Liver (tissue), 9 donors: Measurements from ENCODE around the gene NUAK1. TPM values are rescaled to one million over a fixed set of nuclear protein-coding genes. Genes with fewer than 3 reads are reported as not detected.

Experiments
- DNase-seq: peaks from one replicate; pipeline ENCODE4 v3.0.0-alpha.2; 2017; ENCODE audit warnings: low spot score
- H3K27ac ChIP-seq, 2 donors: one replicate each; pipeline ENCODE4 v1.7.0; 2013; ENCODE audit warnings: inconsistent platforms in 2 of 2, low read length in 2 of 2, control low read depth in 1 of 2, low read depth in 1 of 2, mild to moderate bottlenecking in 1 of 2
- H3K27me3 ChIP-seq, 4 donors: one replicate each; pipeline versions ENCODE4 v1.6.1 to v1.7.0; 2013; ENCODE audit warnings: low read length in 3 of 4, inconsistent platforms in 1 of 4, mild to moderate bottlenecking in 1 of 4, moderate library complexity in 1 of 4; ENCODE audit not compliant: control insufficient read depth in 4 of 4, insufficient read depth in 4 of 4
- H3K36me3 ChIP-seq, 4 donors: one replicate each; pipeline versions ENCODE4 v1.6.1 to v1.7.0; 2013; ENCODE audit warnings: low read length in 3 of 4, mild to moderate bottlenecking in 3 of 4, low read depth in 1 of 4, moderate library complexity in 1 of 4; ENCODE audit not compliant: control insufficient read depth in 4 of 4, insufficient read depth in 3 of 4
- H3K4me1 ChIP-seq, 4 donors: one replicate each; pipeline versions ENCODE4 v1.6.1 to v1.7.0; 2013; ENCODE audit warnings: low read length in 3 of 4, mild to moderate bottlenecking in 3 of 4, moderate library complexity in 1 of 4; ENCODE audit not compliant: control insufficient read depth in 4 of 4, insufficient read depth in 4 of 4
- H3K4me3 ChIP-seq, 3 donors: one replicate each; pipeline versions ENCODE4 v1.6.1 to v1.7.0; 2013; ENCODE audit warnings: low read length in 3 of 3, control low read depth in 1 of 3, low read depth in 1 of 3, mild to moderate bottlenecking in 1 of 3
- H3K9ac ChIP-seq, 2 donors: one replicate each; pipeline ENCODE4 v1.7.0; 2013; ENCODE audit warnings: low read length in 2 of 2, mild to moderate bottlenecking in 2 of 2, moderate library complexity in 2 of 2, control low read depth in 1 of 2, low read depth in 1 of 2
- H3K9me3 ChIP-seq, 4 donors: one replicate each; pipeline versions ENCODE4 v1.6.1 to v1.7.0; 2013; ENCODE audit warnings: low read length in 3 of 4; ENCODE audit not compliant: control insufficient read depth in 4 of 4
- ATF3 ChIP-seq: IDR thresholded peaks from 2 replicates; pipeline ENCODE4 v1.6.1; 2016; ENCODE audit warnings: antibody characterized with exemption
- CTCF ChIP-seq: fragments of 150-350 bp; IDR thresholded peaks from 2 replicates; pipeline ENCODE4 v1.5.1; 2017; ENCODE audit warnings: improper control_type of control experiment, low read depth, low read length; ENCODE audit not compliant: missing input control
- EGR1 ChIP-seq, 2 donors: IDR thresholded peaks; 2 replicates each; pipeline ENCODE4 v1.6.1; 2016 to 2018; ENCODE audit warnings: antibody characterized with exemption in 2 of 2, low read depth in 2 of 2
- FOXA1 ChIP-seq: IDR thresholded peaks from 2 replicates; pipeline ENCODE4 v1.6.1; 2016; ENCODE audit warnings: antibody characterized with exemption
- FOXA2 ChIP-seq: IDR thresholded peaks from 2 replicates; pipeline ENCODE4 v1.6.1; 2016; ENCODE audit warnings: antibody characterized with exemption
- GABPA ChIP-seq, 2 donors: IDR thresholded peaks in 1 of 2; conservative IDR thresholded peaks in 1 of 2; 2 replicates each; pipeline ENCODE4 v1.6.1; 2016; ENCODE audit warnings: antibody characterized with exemption in 2 of 2, mild to moderate bottlenecking in 1 of 2, moderate library complexity in 1 of 2
- HNF4A ChIP-seq, 2 donors: conservative IDR thresholded peaks; 2 replicates each; pipeline ENCODE4 v1.6.1; 2016; ENCODE audit warnings: antibody characterized with exemption in 2 of 2, mild to moderate bottlenecking in 2 of 2
- HNF4G ChIP-seq: IDR thresholded peaks from 2 replicates; pipeline ENCODE4 v1.6.1; 2016; ENCODE audit warnings: antibody characterized with exemption
- JUND ChIP-seq, 2 donors: IDR thresholded peaks; 2 replicates each; pipeline ENCODE4 v1.6.1; 2016; ENCODE audit warnings: antibody characterized with exemption in 2 of 2
- NR2F2 ChIP-seq: IDR thresholded peaks from 2 replicates; pipeline ENCODE4 v1.6.1; 2016; ENCODE audit warnings: antibody characterized with exemption
- RAD21 ChIP-seq, 2 donors: IDR thresholded peaks; 2 replicates each; pipeline ENCODE4 v1.6.1; 2016; ENCODE audit warnings: antibody characterized with exemption in 2 of 2, mild to moderate bottlenecking in 2 of 2
- REST ChIP-seq: IDR thresholded peaks from 2 replicates; pipeline ENCODE4 v1.6.1; 2016; ENCODE audit warnings: antibody characterized with exemption, mild to moderate bottlenecking
- RXRA ChIP-seq, 2 donors: IDR thresholded peaks; 2 replicates each; pipeline ENCODE4 v1.6.1; 2017 to 2018; ENCODE audit warnings: antibody characterized with exemption in 2 of 2, mild to moderate bottlenecking in 1 of 2
- SP1 ChIP-seq: IDR thresholded peaks from 2 replicates; pipeline ENCODE4 v1.6.1; 2018; ENCODE audit warnings: antibody characterized with exemption, mild to moderate bottlenecking
- TAF1 ChIP-seq: conservative IDR thresholded peaks from 2 replicates; pipeline ENCODE4 v1.6.1; 2016; ENCODE audit warnings: antibody characterized with exemption, mild to moderate bottlenecking
- YY1 ChIP-seq: IDR thresholded peaks from 2 replicates; pipeline ENCODE4 v1.6.1; 2016; ENCODE audit warnings: antibody characterized with exemption, mild to moderate bottlenecking
- WGBS: extraction: QIAGEN DNeasy Blood & Tissue Kit; methylation state at CpG from one replicate; pipeline ENCODE4 v1.1.7; 2013; 5-methylcytosine and 5-hydroxymethylcytosine counted together
- polyA plus RNA-seq, 2 donors: library from polyadenylated mRNA; stranded (reverse) in 1 of 2; unstranded in 1 of 2; fragments of 200-250 nt in 1 of 2; fragments of >200 nt in 1 of 2; fragmentation: Nextera tagmentation in 1 of 2; extraction: Ambion mirVana in 1 of 2; gene quantifications; one replicate each; pipeline versions ENCODE4 v1.2.1 to v1.2.3, GENCODE V29; 2013 to 2015
- total RNA-seq, 2 donors: library from RNA; depleted of rRNA; stranded (reverse); fragments of >200 nt; gene quantifications; one replicate each; pipeline ENCODE4 v1.2.3, GENCODE V29; 2014
- TF ChIP-seq, protein P1 (sequence below): IDR thresholded peaks from 2 replicates; pipeline ENCODE4 v1.6.1; 2016; ENCODE audit warnings: antibody characterized with exemption
- TF ChIP-seq, protein P2 (sequence below): IDR thresholded peaks from 2 replicates; pipeline ENCODE4 v1.6.1; 2016; ENCODE audit warnings: antibody characterized with exemption
- donor health status: healthy.
- donor health status: healthy.
- donor health status: healthy.
- donor health status: healthy.
- donor health status: healthy.

NUAK1 gene
- total and polyA plus RNA-seq, 4 donors: 2.5 to 9.3 (median 3.9) TPM

DNA sequence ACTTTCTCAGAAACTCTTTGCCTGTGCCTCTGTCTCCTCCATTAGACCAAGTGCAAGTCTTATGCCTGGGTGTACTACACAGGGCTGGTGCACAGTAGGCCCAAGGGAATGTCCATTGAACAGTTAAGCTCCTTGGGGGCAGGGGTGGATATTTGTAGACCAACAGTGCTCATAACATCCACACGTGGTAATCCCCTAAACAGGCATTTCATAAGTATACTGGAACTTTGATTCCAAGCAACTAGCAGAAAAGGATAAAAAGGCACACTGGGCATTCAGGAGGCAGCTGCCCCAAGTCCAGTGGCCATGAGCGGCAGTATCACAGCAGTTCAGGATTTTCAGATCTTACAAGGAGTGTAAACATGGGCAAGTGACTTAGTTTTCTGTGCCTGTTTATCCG, 16.8 kb downstream of the NUAK1 start:
- peak; percentile 77 for TF ChIP-seq FOXA1
- TF ChIP-seq, protein P1, sequence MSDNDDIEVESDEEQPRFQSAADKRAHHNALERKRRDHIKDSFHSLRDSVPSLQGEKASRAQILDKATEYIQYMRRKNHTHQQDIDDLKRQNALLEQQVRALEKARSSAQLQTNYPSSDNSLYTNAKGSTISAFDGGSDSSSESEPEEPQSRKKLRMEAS: peak; percentile 61
- no peak for TF ChIP-seq ATF3
- TF ChIP-seq, protein P2, sequence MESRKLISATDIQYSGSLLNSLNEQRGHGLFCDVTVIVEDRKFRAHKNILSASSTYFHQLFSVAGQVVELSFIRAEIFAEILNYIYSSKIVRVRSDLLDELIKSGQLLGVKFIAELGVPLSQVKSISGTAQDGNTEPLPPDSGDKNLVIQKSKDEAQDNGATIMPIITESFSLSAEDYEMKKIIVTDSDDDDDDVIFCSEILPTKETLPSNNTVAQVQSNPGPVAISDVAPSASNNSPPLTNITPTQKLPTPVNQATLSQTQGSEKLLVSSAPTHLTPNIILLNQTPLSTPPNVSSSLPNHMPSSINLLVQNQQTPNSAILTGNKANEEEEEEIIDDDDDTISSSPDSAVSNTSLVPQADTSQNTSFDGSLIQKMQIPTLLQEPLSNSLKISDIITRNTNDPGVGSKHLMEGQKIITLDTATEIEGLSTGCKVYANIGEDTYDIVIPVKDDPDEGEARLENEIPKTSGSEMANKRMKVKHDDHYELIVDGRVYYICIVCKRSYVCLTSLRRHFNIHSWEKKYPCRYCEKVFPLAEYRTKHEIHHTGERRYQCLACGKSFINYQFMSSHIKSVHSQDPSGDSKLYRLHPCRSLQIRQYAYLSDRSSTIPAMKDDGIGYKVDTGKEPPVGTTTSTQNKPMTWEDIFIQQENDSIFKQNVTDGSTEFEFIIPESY: peak; percentile 58
- TF ChIP-seq NR2F2: no peak
- peak; percentile 85 for TF ChIP-seq YY1
- TF ChIP-seq HNF4A (conservative IDR thresholded peaks at IDR 0.05): peak; percentile 22 to 94
- peak in 1 of 2 donors; percentile 85 for TF ChIP-seq JUND (IDR thresholded peaks at IDR 0.05)
- TF ChIP-seq RAD21 (IDR thresholded peaks at IDR 0.05): peak; percentile 7 to 56
- TF ChIP-seq GABPA (IDR thresholded peaks at IDR 0.05 in 1 of 2, conservative IDR thresholded peaks at IDR 0.05 in 1 of 2): no peak
- TF ChIP-seq CTCF: no peak
- TF ChIP-seq HNF4G: no peak
- no peak for TF ChIP-seq SP1
- TF ChIP-seq REST: peak; percentile 80
- TF ChIP-seq TAF1: no peak
- TF ChIP-seq FOXA2: peak; percentile 70
- TF ChIP-seq EGR1 (IDR thresholded peaks at IDR 0.05; ENCODE audit: low read depth in 2 of 2): no peak
- peak in 1 of 2 donors; percentile 92 for TF ChIP-seq RXRA (IDR thresholded peaks at IDR 0.05)
- H3K4me1 ChIP-seq: peaks cover 15 to 59% (median 34%) of the 10 kb centered on the region in 4 donors
- H3K4me3 ChIP-seq: no peak overlapping the region
- peak overlapping the region; percentile 87 to 89 for H3K27ac ChIP-seq
- no peak overlapping the region for H3K9ac ChIP-seq
- no peaks in the 10 kb centered on the region for H3K9me3 ChIP-seq
- no peaks in the 10 kb centered on the region for H3K36me3 ChIP-seq
- H3K27me3 ChIP-seq: no peaks in the 10 kb centered on the region
- no peak for DNase-seq
- WGBS: 36% methylated on average over 3 of the region's 3 CpGs
